ENCODE data around the gene PAK4.

DNA sequence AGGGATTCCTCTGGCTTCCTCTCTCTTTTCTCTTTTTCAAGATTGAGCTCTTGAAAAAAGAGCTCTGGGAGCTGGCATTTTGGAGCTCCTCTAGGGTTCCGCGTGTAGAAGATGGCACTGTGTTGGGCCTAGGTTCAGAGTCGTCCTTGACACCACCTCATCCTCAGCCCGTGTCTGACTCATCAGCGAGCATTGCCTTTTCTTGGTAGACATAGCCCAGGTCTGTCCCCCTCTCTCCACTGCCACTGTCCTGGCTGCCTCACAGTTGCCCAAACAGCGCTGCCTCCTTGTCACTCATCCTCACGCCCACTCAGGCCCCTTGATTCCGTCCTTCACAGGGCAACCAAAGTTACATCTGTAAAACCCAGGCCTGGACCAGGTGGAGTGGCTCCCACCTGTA, 24.6 kb downstream of the PAK4 start:
- TF ChIP-seq, protein P1, sequence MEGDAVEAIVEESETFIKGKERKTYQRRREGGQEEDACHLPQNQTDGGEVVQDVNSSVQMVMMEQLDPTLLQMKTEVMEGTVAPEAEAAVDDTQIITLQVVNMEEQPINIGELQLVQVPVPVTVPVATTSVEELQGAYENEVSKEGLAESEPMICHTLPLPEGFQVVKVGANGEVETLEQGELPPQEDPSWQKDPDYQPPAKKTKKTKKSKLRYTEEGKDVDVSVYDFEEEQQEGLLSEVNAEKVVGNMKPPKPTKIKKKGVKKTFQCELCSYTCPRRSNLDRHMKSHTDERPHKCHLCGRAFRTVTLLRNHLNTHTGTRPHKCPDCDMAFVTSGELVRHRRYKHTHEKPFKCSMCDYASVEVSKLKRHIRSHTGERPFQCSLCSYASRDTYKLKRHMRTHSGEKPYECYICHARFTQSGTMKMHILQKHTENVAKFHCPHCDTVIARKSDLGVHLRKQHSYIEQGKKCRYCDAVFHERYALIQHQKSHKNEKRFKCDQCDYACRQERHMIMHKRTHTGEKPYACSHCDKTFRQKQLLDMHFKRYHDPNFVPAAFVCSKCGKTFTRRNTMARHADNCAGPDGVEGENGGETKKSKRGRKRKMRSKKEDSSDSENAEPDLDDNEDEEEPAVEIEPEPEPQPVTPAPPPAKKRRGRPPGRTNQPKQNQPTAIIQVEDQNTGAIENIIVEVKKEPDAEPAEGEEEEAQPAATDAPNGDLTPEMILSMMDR (IDR thresholded peaks at IDR 0.05; ENCODE audit: poor library complexity), result no peak
- TF ChIP-seq EZH2 (IDR thresholded peaks at IDR 0.05; ENCODE audit: borderline replicate concordance), result no peak
